WTC11 (cell line): ENCODE results near the gene KIF17. TPM values are rescaled to one million over a fixed set of nuclear protein-coding genes. Genes with fewer than 3 reads are reported as not detected.

Source experiments
- ATF1 ChIP-seq: sonication (generic); formaldehyde crosslinking; IDR thresholded peaks from 2 replicates; pipeline ENCODE4 v1.8.1; 2023; ENCODE audit warnings: mild to moderate bottlenecking, moderate library complexity, missing genetic modification reagents
- CBFB ChIP-seq: sonication (generic); formaldehyde crosslinking; IDR thresholded peaks from 2 replicates; pipeline ENCODE4 v1.8.1; 2022; ENCODE audit warnings: mild to moderate bottlenecking, low read depth, missing genetic modification reagents
- CREB1 ChIP-seq: sonication (generic); formaldehyde crosslinking; IDR thresholded peaks from 2 replicates; pipeline ENCODE4 v1.8.0; 2023; ENCODE audit warnings: mild to moderate bottlenecking, missing genetic modification reagents
- E2F5 ChIP-seq: sonication (generic); formaldehyde crosslinking; IDR thresholded peaks from 2 replicates; pipeline ENCODE4 v1.8.1; 2022; ENCODE audit warnings: mild to moderate bottlenecking, moderate library complexity, missing genetic modification reagents
- ELF4 ChIP-seq: sonication (generic); formaldehyde crosslinking; IDR thresholded peaks from 2 replicates; pipeline ENCODE4 v1.8.1; 2022; ENCODE audit warnings: low read depth, mild to moderate bottlenecking, moderate library complexity, missing genetic modification reagents
- ERG ChIP-seq: fragments of 250-450 bp; sonication (Bioruptor Pico); IDR thresholded peaks from 2 replicates; pipeline ENCODE4 v1.8.0; 2021; ENCODE audit warnings: mild to moderate bottlenecking
- ESRRA ChIP-seq: sonication (generic); formaldehyde crosslinking; IDR thresholded peaks from 2 replicates; pipeline ENCODE4 v1.8.1; 2022; ENCODE audit warnings: mild to moderate bottlenecking, missing genetic modification reagents, borderline replicate concordance
- GTF2I ChIP-seq: fragments of 250-450 bp; sonication (Bioruptor Pico); conservative IDR thresholded peaks from 2 replicates; pipeline ENCODE4 v1.4.0; 2021; ENCODE audit warnings: mild to moderate bottlenecking
- HMGA2 ChIP-seq: fragments of 250-450 bp; sonication (Bioruptor Pico); IDR thresholded peaks from 2 replicates; pipeline ENCODE4 v1.4.0; 2021; ENCODE audit warnings: mild to moderate bottlenecking, moderate library complexity
- IRF1 ChIP-seq: sonication (generic); formaldehyde crosslinking; IDR thresholded peaks from 2 replicates; pipeline ENCODE4 v1.8.0; 2023; ENCODE audit warnings: missing genetic modification reagents
- JAZF1 ChIP-seq: fragments of 250-450 bp; sonication (Bioruptor Pico); IDR thresholded peaks from 2 replicates; pipeline ENCODE4 v1.9.0; 2021; ENCODE audit warnings: moderate library complexity, mild to moderate bottlenecking, inconsistent platforms
- MAX ChIP-seq: sonication (generic); formaldehyde crosslinking; IDR thresholded peaks from 2 replicates; pipeline ENCODE4 v1.8.0; 2022; ENCODE audit warnings: mild to moderate bottlenecking, missing genetic modification reagents
- MLX ChIP-seq: sonication (generic); formaldehyde crosslinking; IDR thresholded peaks from 2 replicates; pipeline ENCODE4 v1.8.1; 2023; ENCODE audit warnings: mild to moderate bottlenecking, missing genetic modification reagents, moderate library complexity
- NFE2L1 ChIP-seq: sonication (generic); formaldehyde crosslinking; IDR thresholded peaks from 2 replicates; pipeline ENCODE4 v1.8.1; 2023; ENCODE audit warnings: missing genetic modification reagents
- NFYB ChIP-seq: sonication (generic); formaldehyde crosslinking; conservative IDR thresholded peaks from 2 replicates; pipeline ENCODE4 v1.8.0; 2022; ENCODE audit warnings: low read depth, missing genetic modification reagents
- NR1H2 ChIP-seq: sonication (generic); formaldehyde crosslinking; IDR thresholded peaks from 2 replicates; pipeline ENCODE4 v1.9.0; 2021; ENCODE audit warnings: mild to moderate bottlenecking, moderate library complexity, missing genetic modification reagents
- OVOL2 ChIP-seq: fragments of 250-450 bp; sonication (Bioruptor Pico); IDR thresholded peaks from 2 replicates; pipeline ENCODE4 v1.9.0; 2021; ENCODE audit warnings: mild to moderate bottlenecking, borderline replicate concordance
- PRDM15 ChIP-seq: sonication (generic); formaldehyde crosslinking; IDR thresholded peaks from 2 replicates; pipeline ENCODE4 v1.8.0; 2022; ENCODE audit warnings: missing genetic modification reagents
- PREB ChIP-seq: sonication (generic); formaldehyde crosslinking; IDR thresholded peaks from 2 replicates; pipeline ENCODE4 v1.8.1; 2022; ENCODE audit warnings: mild to moderate bottlenecking, missing genetic modification reagents, moderate library complexity, borderline replicate concordance
- RELA ChIP-seq: sonication (generic); formaldehyde crosslinking; IDR thresholded peaks from 2 replicates; pipeline ENCODE4 v1.8.1; 2022; ENCODE audit warnings: missing genetic modification reagents, mild to moderate bottlenecking, borderline replicate concordance
- RORB ChIP-seq: fragments of 250-450 bp; sonication (Bioruptor Pico); IDR thresholded peaks from 2 replicates; pipeline ENCODE4 v1.9.0; 2021; ENCODE audit warnings: mild to moderate bottlenecking
- SMAD4 ChIP-seq: sonication (generic); formaldehyde crosslinking; IDR thresholded peaks from 2 replicates; pipeline ENCODE4 v1.8.0; 2022; ENCODE audit warnings: mild to moderate bottlenecking, missing genetic modification reagents
- SOX15 ChIP-seq: fragments of 250-450 bp; sonication (Bioruptor Pico); IDR thresholded peaks from 2 replicates; pipeline ENCODE4 v1.9.0; 2021; ENCODE audit warnings: mild to moderate bottlenecking
- TEAD4 ChIP-seq: sonication (generic); formaldehyde crosslinking; IDR thresholded peaks from 2 replicates; pipeline ENCODE4 v1.8.0; 2022; ENCODE audit warnings: mild to moderate bottlenecking, missing genetic modification reagents
- ZMAT4 ChIP-seq: fragments of 250-450 bp; sonication (Bioruptor Pico); IDR thresholded peaks from 2 replicates; pipeline ENCODE4 v1.9.0; 2021; ENCODE audit warnings: mild to moderate bottlenecking
- ZNF138 ChIP-seq: sonication (generic); formaldehyde crosslinking; conservative IDR thresholded peaks from 2 replicates; pipeline ENCODE4 v1.8.1; 2022; ENCODE audit warnings: mild to moderate bottlenecking, moderate library complexity, missing genetic modification reagents
- ZNF232 ChIP-seq: sonication (generic); formaldehyde crosslinking; IDR thresholded peaks from 2 replicates; pipeline ENCODE4 v1.8.0; 2022; ENCODE audit warnings: mild to moderate bottlenecking, missing genetic modification reagents
- ZNF263 ChIP-seq: sonication (generic); formaldehyde crosslinking; IDR thresholded peaks from 2 replicates; pipeline ENCODE4 v1.8.1; 2022; ENCODE audit warnings: low read depth, mild to moderate bottlenecking, moderate library complexity, missing genetic modification reagents
- ZNF317 ChIP-seq: sonication (generic); formaldehyde crosslinking; IDR thresholded peaks from 2 replicates; pipeline ENCODE4 v1.8.1; 2023; ENCODE audit warnings: low read depth, mild to moderate bottlenecking, moderate library complexity, missing genetic modification reagents, borderline replicate concordance
- ZNF396 ChIP-seq: fragments of 250-450 bp; sonication (Bioruptor Pico); IDR thresholded peaks from 2 replicates; pipeline ENCODE4 v1.8.0; 2021; ENCODE audit warnings: mild to moderate bottlenecking, moderate library complexity, borderline replicate concordance
- ZNF416 ChIP-seq: fragments of 250-450 bp; sonication (Bioruptor Pico); IDR thresholded peaks from 2 replicates; pipeline ENCODE4 v1.9.0; 2021; ENCODE audit warnings: mild to moderate bottlenecking, inconsistent platforms
- total RNA-seq: library from RNA; stranded (reverse); gene quantifications from 3 replicates; pipeline ENCODE4 v1.2.3, GENCODE V29; 2021

The KIF17 gene
- total RNA-seq, 1 experiment from 2014 or later: 8.1 TPM

- no peak for TF ChIP-seq MLX
- no peak for TF ChIP-seq CREB1
- no peak for TF ChIP-seq RELA (CRISPR knock-in tag)
- TF ChIP-seq JAZF1: no peak
- no peak for TF ChIP-seq ZMAT4 (CRISPR knock-in tag)
- TF ChIP-seq NR1H2: no peak
- no peak for TF ChIP-seq HMGA2 (CRISPR knock-in tag)
- TF ChIP-seq ERG (CRISPR knock-in tag): no peak
- peak; percentile 88 for TF ChIP-seq NFYB (CRISPR knock-in tag)
- no peak for TF ChIP-seq NFE2L1 (CRISPR knock-in tag)
- no peak for TF ChIP-seq GTF2I (CRISPR knock-in tag)
- TF ChIP-seq ZNF317 (CRISPR knock-in tag): no peak
- no peak for TF ChIP-seq ATF1 (CRISPR knock-in tag)
- peak; percentile 47 for TF ChIP-seq MAX
- 0 out of 2 replicates have a peak, but pooled peaks have one; percentile 27 for TF ChIP-seq PRDM15 (CRISPR knock-in tag)
- no peak; the same call in 1 of the 2 replicates for TF ChIP-seq ESRRA
- no peak for TF ChIP-seq ZNF396 (CRISPR knock-in tag)
- no peak for TF ChIP-seq PREB (CRISPR knock-in tag)
- TF ChIP-seq ZNF416 (CRISPR knock-in tag): no peak
- TF ChIP-seq TEAD4 (CRISPR knock-in tag): no peak
- no peak for TF ChIP-seq OVOL2 (CRISPR knock-in tag)
- TF ChIP-seq CBFB (CRISPR knock-in tag): peak; percentile 32; the same call in 1 of the 2 replicates
- TF ChIP-seq ZNF263: peak; percentile 49; the same call in 1 of the 2 replicates
- TF ChIP-seq ELF4 (CRISPR knock-in tag): no peak
- no peak for TF ChIP-seq RORB (CRISPR knock-in tag)
- no peak for TF ChIP-seq SMAD4 (CRISPR knock-in tag)
- no peak for TF ChIP-seq SOX15 (CRISPR knock-in tag)
- TF ChIP-seq E2F5 (CRISPR knock-in tag): no peak
- no peak for TF ChIP-seq ZNF232
- TF ChIP-seq IRF1 (CRISPR knock-in tag): no peak
- TF ChIP-seq ZNF138 (CRISPR knock-in tag): no peak
These were observed 56.3 kb downstream of the KIF17 start, which contains the start of gene DDOST (continued) for GRCh38 chr1:20661207-20662109.
